DND-41 (cell line): ENCODE data around the gene DHX57.

ENCODE experiments used
- ATAC-seq: fragments of 200-7000 bp; cut with Tn5 transposase; 3 replicates; pipeline ENCODE4 v1.9.1; 2021; ENCODE audit warnings: low read depth; ENCODE audit not compliant: insufficient read depth
- DNase-seq: peaks from one replicate; pipeline ENCODE4 v3.0.0-alpha.2; 2020
- H2AFZ ChIP-seq: 2 replicates; pipeline ENCODE4 v1.6.0; 2012; ENCODE audit warnings: low read depth, low read length
- H3K27ac ChIP-seq: 2 replicates; pipeline ENCODE4 v1.5.1; 2012; ENCODE audit warnings: low read length, inconsistent platforms
- H3K27me3 ChIP-seq: fragments of 200-600 bp; sonication (generic); 2 replicates; pipeline ENCODE4 v1.6.0; 2012; ENCODE audit warnings: low read length, mild to moderate bottlenecking, inconsistent platforms; ENCODE audit not compliant: insufficient read depth, poor library complexity
- H3K36me3 ChIP-seq: 2 replicates; pipeline ENCODE4 v1.5.1; 2012; ENCODE audit warnings: low read length, inconsistent platforms; ENCODE audit not compliant: insufficient read depth
- H3K4me1 ChIP-seq: 2 replicates; pipeline ENCODE4 v1.5.1; 2012; ENCODE audit warnings: mild to moderate bottlenecking, low read length; ENCODE audit not compliant: insufficient read depth
- H3K4me2 ChIP-seq: 2 replicates; pipeline ENCODE4 v1.6.0; 2012; ENCODE audit warnings: mild to moderate bottlenecking, moderate library complexity, low read length, inconsistent platforms; ENCODE audit not compliant: insufficient read depth
- H3K4me3 ChIP-seq, 2 experiments: fragments of 200-600 bp in 1 of 2; shearing (Covaris generic) in 1 of 2; 2 replicates each; pipeline ENCODE4 v1.5.1; 2012 to 2016; ENCODE audit warnings: inconsistent platforms in 2 of 2, low read length in 2 of 2, mild to moderate bottlenecking in 2 of 2, low read depth in 1 of 2, moderate library complexity in 1 of 2
- H3K79me2 ChIP-seq: 2 replicates; pipeline ENCODE4 v1.6.0; 2012; ENCODE audit warnings: low read length, inconsistent platforms; ENCODE audit not compliant: insufficient read depth
- H3K9ac ChIP-seq: 2 replicates; pipeline ENCODE4 v1.6.0; 2012; ENCODE audit warnings: low read depth, mild to moderate bottlenecking, inconsistent platforms, low read length, moderate library complexity
- H3K9me3 ChIP-seq: 2 replicates; pipeline ENCODE4 v1.5.1; 2012; ENCODE audit warnings: low read length, moderate library complexity, mild to moderate bottlenecking, inconsistent platforms; ENCODE audit not compliant: insufficient read depth, severe bottlenecking
- H4K20me1 ChIP-seq: 2 replicates; pipeline ENCODE4 v1.6.0; 2012; ENCODE audit warnings: low read length; ENCODE audit not compliant: insufficient read depth
- CTCF ChIP-seq: IDR thresholded peaks from 2 replicates; pipeline ENCODE4 v1.5.1; 2012; ENCODE audit warnings: borderline replicate concordance, low read length, moderate library complexity, mild to moderate bottlenecking; ENCODE audit not compliant: poor library complexity, severe bottlenecking; ENCODE audit errors: extremely low read depth
- EZH2 ChIP-seq: IDR thresholded peaks from 3 replicates; pipeline ENCODE4 v1.6.1; 2012; ENCODE audit warnings: borderline replicate concordance, low read depth, mild to moderate bottlenecking, moderate library complexity, low read length, inconsistent platforms; ENCODE audit not compliant: severe bottlenecking

Gene DHX57

GRCh38 chr2:38907743-38908562 is 32.2 kb upstream of the DHX57 start:
- H3K79me2 ChIP-seq = no peaks in the 10 kb centered on the region
- DNase-seq (no peak), ATAC-seq (no peak)
- no peaks in the 10 kb centered on the region for H3K4me1 ChIP-seq
- no peaks in the 10 kb centered on the region for H4K20me1 ChIP-seq
- TF ChIP-seq CTCF (no peak), EZH2 (no peak)
- no peak overlapping the region for H3K4me2 ChIP-seq
- no peak overlapping the region for H3K9ac ChIP-seq
- no peak overlapping the region for H3K27ac ChIP-seq
- H3K27me3 ChIP-seq = no peaks in the 10 kb centered on the region
- H2AFZ ChIP-seq = no peak overlapping the region
- H3K9me3 ChIP-seq = no peaks in the 10 kb centered on the region
- H3K36me3 ChIP-seq = no peaks in the 10 kb centered on the region
- no peak overlapping the region for H3K4me3 ChIP-seq

GRCh38 chr2:38907242-38907641 is 31.5 kb upstream of the DHX57 start:
- Histone ChIP-seq H3K9me3 (no peaks in the 10 kb centered on the region), H3K4me1 (no peaks in the 10 kb centered on the region), H3K79me2 (no peaks in the 10 kb centered on the region), H3K36me3 (no peaks in the 10 kb centered on the region), H3K4me3 (no peak overlapping the region), H3K27ac (no peak overlapping the region), H3K9ac (no peak overlapping the region), H4K20me1 (no peaks in the 10 kb centered on the region), H3K27me3 (no peaks in the 10 kb centered on the region), H3K4me2 (no peak overlapping the region), H2AFZ (no peak overlapping the region)
- DNase-seq (no peak), ATAC-seq (no peak)
- no peak for TF ChIP-seq CTCF
- TF ChIP-seq EZH2 = no peak

- Histone ChIP-seq H4K20me1 (no peaks in the 10 kb centered on the region), H3K4me3 (no peak overlapping the region), H2AFZ (no peak overlapping the region), H3K36me3 (no peaks in the 10 kb centered on the region), H3K4me2 (no peak overlapping the region), H3K4me1 (no peaks in the 10 kb centered on the region), H3K79me2 (no peaks in the 10 kb centered on the region), H3K9ac (no peak overlapping the region), H3K27me3 (no peaks in the 10 kb centered on the region), H3K9me3 (no peaks in the 10 kb centered on the region), H3K27ac (no peak overlapping the region)
- no peak for DNase-seq
- no peak for TF ChIP-seq EZH2
- no peak for TF ChIP-seq CTCF
- ATAC-seq = no peak; the same call in 2 of the 3 replicates
Observed at GRCh38 chr2:38905251-38905650, 29.5 kb upstream of the DHX57 start.
